ENCODE measurements around the gene SLC35F2. TPM values are rescaled to one million over a fixed set of nuclear protein-coding genes. Genes with fewer than 3 reads are reported as not detected.
A peak's percentile ranks its signal among the peaks of the same experiment; 100 is the strongest.
"Not testable (repeated sequence)": the region's sequence is repeated elsewhere in the genome, so short reads cannot be mapped to it uniquely, and the experiment has no call there.

The SLC35F2 gene
- total RNA-seq, 1 experiment from 2014 or later, result 74.5 TPM

DNA sequence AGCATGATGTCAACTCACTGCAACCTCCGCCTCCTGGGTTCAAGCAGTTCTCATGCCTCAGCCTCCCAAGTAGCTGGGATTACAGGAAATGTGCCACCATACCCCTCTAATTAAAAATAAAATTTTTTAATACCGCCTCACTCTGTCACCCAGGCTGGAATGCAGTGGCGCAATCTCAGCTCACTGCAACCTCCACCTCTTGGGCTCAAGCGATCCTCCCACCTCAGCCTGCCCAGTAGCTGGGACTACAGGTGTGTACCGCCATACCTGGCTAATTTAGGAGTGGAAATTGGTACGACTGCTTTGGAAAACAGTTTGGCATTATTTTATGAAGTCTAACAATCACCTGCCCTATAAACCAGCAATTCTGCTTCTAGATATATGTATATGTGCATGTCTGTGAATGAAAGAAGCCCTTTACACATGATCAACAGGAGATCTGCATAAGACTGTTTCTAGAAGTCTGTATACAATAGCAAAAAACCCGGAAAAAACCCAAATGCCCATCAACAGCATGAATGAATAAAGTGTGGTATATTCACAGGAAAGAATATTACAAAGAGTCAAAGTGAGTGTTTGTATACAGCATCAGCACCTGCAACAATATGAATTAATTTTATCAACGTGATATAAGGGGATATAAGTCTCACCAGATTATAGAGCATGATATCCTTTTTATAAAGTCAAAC is 16.0 kb downstream of the SLC35F2 start:
- no peak for DNase-seq (ENCODE audit: low read depth)

DNA sequence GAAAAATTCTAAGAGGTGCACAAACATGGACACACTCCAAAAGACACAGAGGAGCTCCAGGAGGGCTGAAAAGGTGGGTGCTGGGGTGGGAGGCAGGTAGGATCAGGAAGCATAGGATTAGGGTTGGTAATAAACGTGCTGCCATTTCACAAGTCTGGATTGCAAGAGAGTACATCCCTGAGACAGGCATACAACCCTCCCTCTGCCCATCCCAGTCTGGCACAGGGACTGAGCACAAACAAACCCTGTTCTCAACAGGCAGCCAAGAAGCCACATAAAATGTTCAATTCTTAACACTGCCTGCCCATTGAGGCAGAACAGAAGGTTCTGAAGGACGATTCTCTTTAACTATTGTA is 18.5 kb downstream of the SLC35F2 start:
- no peak for DNase-seq (ENCODE audit: low read depth)

DNA sequence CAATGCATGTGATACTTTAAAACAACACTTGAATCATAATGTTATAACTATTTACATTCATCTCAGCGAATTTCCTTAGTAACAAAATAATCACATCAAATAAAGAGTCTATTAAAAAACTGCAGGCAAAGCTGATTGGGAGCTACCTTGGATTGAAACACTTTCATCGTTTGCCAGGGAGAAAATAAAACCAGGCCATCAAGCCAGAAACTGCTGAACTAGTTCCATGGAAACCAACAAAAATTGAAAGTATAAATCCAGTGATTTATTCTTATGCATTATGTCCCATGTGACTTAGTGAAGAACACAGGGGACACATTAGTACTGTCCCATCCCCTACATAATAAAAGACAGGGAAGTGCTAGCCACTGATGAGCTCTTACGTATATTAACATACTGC is 21.7 kb downstream of the SLC35F2 start:
- no peak for DNase-seq (ENCODE audit: low read depth)

DNA sequence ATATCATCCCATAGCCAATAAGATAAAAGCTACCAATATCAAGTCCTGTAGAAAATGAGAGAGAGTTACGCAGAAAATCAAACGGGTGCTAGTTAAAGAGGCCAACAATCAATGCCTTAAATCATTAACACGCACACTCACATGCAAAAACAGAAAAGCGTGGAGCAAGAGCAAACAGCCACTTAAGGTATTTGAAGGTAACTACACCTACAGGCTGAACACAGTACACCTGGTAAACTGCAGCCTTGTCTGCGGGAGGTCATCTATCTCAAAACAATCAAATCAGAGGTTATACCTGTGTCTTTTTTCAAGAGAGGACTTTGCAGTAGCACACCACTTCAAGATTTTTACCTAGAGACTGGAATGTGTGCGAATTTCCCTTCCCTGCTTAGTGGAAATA is 23.6 kb downstream of the SLC35F2 start:
- no peak for DNase-seq (ENCODE audit: low read depth)

DNA sequence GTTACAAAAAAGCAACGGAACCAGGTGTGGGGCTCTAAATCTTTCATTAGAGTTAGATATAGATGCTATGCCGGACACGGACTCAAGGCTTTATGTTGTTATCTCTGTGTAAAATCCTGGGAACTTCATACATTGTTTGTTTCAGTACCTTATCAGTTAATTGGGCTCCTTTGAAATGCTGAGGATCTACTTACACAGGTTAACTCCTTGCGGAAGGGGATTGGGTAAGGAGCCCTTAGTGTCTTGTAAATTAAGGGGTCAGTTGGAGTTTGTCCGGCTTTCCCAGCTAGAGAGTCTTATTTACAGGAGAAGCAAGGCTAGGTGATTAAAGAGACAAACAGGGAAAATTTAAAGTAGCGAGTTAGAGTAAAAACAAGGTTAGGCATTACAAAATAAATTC is 24.7 kb downstream of the SLC35F2 start:
- not testable (repeated sequence) for DNase-seq (ENCODE audit: low read depth)

DNA sequence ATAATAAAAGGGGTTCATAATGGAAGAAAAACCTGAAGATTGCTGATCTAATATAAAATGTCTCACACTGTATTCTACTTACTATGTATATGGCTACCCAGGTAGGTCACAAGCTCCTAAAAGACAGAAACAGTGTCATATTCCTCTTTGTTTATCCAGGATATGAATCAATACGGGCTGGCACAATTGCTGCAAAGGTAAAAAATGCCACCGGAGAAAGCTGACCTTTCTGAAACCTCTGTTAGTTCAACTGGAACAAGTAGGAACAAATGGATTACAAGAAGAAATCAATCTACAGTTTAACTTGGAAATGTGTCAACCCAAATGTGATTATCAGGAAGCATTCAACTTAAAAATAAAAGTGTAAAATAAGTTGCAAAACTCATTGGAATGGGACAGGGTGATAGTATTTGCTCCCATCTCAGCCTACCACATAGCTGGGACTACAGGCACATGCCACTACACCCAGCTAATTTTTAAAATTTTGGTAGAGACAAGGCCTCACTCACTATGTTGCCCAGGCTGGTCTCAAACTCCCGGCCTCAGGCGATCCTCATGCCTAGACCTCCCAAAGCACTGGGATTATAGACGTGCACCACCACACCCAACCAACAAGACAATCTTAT is 27.6 kb downstream of the SLC35F2 start:
- peak; percentile 13 for DNase-seq (ENCODE audit: low read depth)

DNA sequence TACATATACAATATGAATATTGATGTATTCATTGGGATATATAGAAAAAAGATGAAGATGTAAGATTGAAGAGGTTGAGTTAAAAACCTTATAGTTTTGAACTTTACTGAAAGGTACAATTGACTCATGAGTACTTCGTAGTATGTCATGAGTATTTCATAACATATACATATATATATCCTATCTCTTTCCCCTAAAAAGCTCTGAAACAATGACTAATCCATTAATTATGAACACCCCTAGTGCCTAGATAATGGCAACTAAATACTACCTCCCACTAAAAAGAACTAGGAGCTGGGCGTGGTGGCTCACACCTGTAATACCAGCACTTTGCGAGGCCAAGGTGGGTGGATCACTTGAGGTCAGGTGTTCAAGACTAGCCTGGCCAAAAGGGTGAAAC is 31.5 kb downstream of the SLC35F2 start:
- no peak for DNase-seq (ENCODE audit: low read depth)

DNA sequence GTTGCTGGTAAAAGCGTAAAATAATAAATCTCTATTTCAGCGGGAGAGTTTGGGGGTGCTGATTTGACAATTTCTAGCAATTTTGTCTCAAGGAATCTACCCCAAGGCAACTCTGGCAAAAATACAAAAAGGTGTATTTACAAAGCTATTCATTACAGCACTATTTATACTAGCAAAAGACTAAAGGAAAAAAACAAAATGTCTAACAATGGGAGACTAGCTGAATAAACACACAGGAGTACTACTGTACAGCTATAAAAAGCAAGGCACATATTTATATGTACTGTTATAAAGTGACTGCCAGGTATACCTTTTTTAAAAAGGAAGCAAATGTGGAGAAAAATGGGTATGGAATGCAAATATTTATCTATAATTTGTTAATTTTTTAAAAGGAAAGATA is 32.7 kb downstream of the SLC35F2 start:
- DNase-seq (ENCODE audit: low read depth), result no peak

DNA sequence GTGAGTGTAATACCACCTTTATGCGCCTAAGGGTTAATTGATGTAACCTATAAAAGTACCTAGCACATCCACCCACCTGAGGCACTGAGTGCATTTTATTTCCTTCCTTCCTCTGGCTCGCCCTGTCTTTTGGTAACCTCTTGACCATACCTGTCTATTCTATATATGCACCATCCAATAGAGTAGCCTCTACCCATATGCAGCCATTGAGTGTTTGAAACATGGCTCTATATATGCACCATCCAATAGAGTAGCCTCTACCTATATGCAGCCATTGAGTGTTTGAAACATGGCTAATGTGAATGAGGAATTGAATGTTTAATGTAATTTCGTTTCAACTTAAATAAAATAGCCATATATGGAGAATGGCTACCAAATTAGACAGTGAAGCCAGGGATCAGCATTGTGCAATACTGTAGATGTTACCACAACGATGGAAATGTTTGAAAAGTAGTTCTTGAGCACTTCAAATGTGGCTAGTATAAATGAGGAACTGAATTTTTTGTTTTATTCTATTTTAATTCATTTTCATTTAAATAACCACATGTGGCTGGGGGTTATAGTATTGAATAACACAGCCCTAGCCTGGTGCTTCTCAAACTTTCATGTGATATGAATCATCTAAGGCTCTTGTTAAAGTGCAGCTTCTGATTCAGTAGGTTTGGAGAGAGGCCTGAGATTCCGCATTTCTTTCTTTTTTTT is 33.8 kb downstream of the SLC35F2 start:
- peak; percentile 25 for DNase-seq (ENCODE audit: low read depth)

DNA sequence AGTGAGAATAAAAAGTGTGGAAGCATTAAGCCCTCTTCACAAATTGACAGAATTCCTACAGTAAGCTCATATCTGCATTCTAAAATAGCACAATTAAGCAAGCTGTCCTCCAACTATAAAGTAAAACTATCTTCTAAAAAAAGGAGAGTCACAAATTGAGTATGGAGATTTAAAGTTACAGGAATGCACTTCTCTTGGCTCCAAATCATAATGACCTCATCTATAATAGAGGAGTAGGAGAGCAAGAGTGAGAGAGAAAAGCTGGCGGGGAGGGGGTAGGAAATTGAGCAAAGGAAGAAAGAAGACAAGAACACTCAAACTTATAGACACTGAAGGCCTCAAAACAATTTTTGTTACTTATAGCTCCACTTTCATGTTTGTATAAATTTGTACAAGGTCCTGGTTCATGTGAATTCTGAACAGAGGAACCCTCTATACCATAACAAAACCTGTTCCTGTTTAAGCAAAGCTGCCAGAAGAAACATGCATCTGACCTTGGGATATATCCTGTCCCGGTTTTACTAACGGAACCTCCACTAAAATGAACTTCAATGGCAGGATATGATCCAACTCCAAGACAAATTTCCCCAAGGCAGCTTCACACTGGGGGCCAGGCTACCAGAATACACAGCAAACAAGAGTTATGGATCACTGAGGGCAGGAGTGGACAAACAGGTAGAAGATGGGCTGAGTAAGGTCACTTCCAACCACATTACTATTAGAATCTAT is 37.2 kb downstream of the SLC35F2 start:
- DNase-seq (ENCODE audit: low read depth), result peak; percentile 18

DNA sequence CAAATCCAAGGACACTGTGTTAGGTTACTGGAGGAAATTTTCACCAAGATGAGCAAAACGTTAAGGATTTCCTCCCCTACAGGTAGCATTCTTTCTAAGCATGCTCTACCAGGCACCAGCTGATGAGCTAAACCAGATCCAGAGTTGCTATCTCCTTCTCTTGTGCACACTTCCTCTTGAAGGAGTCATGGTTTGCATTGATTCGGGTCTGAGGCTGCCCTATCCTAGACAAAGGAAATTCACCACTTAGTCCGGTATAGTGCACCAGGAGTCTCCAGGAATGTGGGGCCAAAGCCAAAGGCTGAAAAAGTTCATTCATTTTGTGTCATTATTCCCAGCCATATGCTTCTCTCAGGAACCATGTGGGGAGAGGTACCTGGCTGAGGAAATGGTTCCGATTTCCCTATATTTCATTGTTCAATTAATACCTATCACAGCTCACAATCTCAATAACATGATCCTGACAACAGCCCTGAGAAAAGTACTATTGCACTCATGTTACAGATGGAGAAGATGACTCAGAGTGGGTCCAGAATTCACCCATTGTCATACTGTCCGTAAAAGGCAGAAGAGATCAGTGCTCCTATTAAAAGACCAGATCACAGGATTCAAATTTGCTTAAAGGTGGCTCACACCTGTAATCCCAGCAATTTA is 39.1 kb downstream of the SLC35F2 start:
- peak; percentile 69 for DNase-seq (ENCODE audit: low read depth)

DNA sequence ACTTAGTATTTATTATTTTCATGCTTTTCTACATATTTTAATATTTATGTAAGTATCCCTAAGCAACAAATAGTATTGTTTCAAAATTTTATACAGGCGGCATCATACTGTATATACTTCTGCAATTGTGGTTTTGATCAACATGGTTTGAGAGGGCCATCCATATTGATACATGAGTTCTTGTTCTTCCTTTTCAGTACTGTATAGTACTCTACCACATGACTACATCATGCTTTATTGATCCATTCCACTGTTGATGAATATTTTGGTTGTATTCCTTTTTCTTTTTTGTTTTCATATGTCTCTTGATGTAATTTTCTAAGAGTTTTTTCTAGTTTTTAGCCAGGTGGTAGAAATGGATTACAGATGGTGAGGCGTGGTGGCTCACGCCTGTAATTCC is 40.1 kb downstream of the SLC35F2 start:
- no peak for DNase-seq (ENCODE audit: low read depth)

DNA sequence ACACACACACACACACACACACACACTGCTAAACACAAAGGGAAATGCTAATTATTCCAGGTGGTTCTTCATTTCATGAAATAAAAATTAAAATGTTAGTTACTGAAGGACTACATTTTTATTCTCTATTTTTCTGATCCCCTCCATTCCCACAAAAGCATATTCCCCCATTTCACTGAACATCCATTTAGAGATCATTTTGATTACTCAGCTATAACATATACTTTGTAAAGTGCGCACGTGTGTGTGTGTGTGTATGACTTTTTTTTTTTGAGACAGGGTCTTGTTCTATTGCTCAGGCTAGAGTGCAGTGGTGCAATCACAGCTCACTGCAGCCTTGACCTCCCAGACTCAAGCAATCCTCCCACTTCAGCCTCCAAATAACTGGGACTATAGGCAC is 42.6 kb downstream of the SLC35F2 start:
- DNase-seq (ENCODE audit: low read depth), result no peak

DNA sequence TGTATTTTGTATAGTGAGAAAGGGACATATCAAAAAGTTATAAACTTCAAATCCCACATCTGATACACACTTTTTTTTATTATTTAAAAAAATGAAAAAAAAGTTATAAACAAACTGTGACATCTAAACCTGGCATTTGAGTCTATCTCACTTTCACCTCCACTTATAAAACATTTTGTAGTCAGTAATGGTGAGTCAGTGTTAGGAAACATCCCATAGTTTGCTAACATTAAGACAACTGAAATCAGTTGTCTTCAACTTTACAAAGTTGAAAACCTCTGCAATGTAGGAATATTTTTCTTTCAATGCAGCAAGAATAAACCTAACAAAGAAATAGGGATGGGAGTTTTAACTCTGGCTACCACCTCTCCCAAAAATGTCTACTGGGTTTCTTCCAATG is 47.7 kb downstream of the SLC35F2 start:
- no peak for DNase-seq (ENCODE audit: low read depth)

DNA sequence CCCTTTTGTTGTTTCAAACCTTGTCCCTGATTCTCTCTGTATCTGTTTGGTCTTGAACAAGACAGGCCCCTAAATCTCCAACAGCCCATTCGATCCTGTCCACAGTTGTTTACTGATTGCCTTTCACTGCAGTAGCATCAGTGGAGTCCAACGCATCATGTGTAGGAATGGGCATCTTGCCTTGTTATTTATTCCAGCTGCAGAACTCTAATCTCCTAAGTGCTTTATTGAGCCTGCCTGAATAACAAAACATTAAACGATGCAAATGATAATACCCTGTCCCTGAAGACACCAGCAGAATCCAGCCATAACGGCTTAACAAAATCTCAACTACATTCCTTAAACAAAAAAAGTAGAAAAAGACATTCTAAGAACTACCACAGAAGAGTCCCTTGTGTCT is 50.1 kb downstream of the SLC35F2 start:
- no peak for DNase-seq (ENCODE audit: low read depth)

DNA sequence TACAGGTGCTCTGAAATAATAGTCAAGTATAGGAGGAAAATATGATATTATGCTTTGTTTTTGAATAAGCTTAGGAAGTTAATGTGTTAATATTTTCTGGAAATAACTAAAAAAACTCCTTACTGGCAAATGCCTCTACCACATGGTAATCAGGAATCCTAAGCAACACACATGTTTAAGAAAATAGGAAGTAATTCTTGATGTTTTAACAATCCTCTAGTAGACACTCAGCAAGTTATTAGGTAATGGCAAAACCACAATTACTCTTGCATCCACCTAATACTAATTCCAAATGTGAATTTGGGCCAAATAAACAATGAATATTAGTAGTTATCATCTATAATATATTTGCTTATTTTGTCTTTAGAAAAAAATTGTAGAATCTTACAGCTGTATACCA is 53.6 kb downstream of the SLC35F2 start:
- DNase-seq (ENCODE audit: low read depth), result no peak

DNA sequence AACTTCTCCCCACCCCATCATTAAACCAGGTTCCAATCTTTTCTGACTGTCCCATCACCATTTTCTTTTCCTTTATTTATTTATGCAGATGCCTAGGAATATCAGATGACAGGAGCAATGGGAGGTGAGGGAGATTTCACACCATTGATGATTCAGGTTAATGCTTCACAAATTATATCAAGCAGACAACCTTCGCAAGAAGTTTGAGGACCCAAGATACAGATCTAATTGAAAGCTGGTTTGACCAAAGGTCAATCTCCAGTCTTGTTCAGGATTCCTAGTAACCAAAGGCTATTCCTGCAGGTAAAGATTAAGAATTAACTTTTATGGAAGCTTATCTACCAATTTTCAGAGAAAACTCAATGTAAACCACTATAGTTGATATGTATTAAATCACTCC is 54.4 kb downstream of the SLC35F2 start:
- no peak for DNase-seq (ENCODE audit: low read depth)

DNA sequence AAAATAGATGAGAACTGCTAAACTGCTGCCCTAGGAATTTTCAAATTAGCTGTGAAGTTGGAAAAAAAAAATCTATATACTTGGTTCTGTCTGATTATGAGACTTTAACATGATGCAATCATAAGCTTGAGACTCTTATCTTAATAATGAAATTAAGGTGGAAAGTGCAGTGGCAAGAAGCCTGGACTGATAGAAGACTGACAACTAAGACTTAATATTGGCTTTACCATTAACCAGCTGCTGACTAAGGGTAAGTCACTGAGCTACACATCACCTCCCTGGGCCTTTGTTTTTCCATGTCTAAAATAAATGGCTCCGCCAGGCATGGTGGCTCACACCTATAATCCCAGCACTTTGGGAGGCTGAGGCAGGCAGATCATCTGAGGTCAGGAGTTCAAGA is 56.9 kb downstream of the SLC35F2 start:
- DNase-seq (ENCODE audit: low read depth), result no peak

DNA sequence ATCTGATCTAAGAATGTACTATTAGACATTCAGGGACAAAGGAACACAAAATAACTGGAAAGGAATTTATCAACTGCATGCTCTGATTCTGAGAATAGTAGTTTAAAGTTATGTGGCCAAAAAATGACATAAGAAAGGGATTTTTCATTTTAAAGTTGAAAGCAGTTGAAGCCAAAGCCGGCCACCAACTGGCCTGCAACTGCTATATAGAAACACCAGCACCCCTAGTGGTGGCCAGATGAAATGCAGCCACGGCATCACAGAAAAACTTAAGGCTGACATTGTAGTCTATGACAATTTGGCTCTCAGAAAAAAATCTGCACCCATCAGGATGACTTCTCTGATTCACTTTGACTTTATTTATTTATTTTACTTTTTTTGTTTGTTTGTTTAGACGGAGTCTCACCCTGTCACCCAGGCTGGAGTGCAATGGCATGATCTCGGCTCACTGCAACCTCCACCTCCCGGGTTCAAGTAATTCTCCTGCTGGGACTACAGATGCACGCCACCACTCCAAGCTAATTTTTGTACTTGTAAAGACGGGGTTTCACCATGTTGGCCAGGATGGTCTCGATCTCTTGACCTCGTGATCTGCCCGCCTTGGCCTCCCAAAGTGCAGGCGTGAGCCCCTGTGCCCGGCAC is 59.2 kb downstream of the SLC35F2 start:
- DNase-seq (ENCODE audit: low read depth), result peak; percentile 69

DNA sequence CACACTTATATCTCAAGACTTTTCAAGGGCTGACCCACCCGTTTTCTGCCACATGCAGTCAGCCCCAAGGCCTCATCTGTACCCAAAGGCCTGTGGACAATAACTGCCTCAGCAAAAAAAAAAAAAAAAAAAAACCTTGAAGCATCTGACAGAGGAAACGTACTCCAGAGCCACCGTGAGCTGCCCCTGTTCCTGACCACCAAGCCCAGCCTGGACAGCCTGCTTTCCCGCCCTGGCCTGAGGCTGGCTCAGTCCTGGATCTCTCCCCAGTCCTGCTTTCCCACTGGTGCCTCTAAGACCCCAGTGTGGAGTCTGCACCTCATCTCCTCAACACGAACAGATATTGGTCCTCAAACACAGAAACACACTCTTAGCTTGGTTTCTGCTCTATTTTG is 66.5 kb downstream of the SLC35F2 start:
- DNase-seq (ENCODE audit: low read depth), result no peak

DNA sequence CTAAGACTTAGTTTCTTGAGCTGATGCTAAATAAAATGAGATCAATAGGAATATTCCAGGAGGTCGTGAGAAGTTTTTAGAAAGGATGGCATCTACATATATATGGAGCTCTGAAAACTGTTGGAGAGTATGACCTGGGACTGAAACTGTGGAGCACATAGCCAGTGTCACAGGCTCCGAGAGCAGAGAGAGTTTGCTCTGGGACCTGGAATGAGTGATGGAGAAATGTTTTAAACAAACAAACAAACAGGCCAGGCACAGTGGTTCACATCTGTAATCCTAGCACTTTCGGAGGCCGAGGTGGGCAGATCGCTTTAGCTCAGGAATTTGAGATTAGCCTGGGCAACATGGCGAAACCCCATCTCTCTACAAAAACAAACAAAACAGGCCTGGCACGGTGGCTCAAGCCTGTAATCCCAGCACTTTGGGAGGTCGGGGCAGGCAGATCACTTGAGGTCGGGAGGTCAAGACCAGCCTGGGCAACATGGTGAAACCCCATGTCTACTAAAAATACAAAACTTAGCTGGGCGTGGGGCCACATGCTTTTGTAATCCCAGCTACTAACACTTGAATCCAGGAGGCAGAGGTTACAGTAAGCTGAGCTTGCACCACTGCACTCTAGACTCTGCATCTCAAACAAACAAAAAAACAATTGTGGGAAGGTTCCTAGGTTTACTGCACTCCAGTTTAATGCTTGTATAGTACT is 67.1 kb downstream of the SLC35F2 start:
- no peak for DNase-seq (ENCODE audit: low read depth)
